ENCODE measurements around the gene PRPF31. TPM values are rescaled to one million over a fixed set of nuclear protein-coding genes. Genes with fewer than 3 reads are reported as not detected.

Gene PRPF31
- total RNA-seq, 3 donors from 2014 or later: 154 to 180 (median 161) TPM

- Mint-ChIP-seq H3K9me3 (no peaks in the 10 kb centered on the region), H3K4me1 (ENCODE audit: low read depth) (peaks cover 31% of the 10 kb centered on the region), H3K4me3 (no peak overlapping the region), H3K27me3 (ENCODE audit: low read depth) (no peaks in the 10 kb centered on the region), H3K36me3 (ENCODE audit: insufficient read depth) (peaks cover 39% of the 10 kb centered on the region)
- no peak for ATAC-seq
- DNase-seq: no peak
Measured at GRCh38 chr19:54142166-54142780, 26.7 kb downstream of the PRPF31 start.

GRCh38 chr19:54145541-54146158 lies 30.1 kb downstream of the PRPF31 start:
- H3K36me3 Mint-ChIP-seq (ENCODE audit: insufficient read depth): peaks cover 51% of the 10 kb centered on the region
- no peaks in the 10 kb centered on the region for H3K9me3 Mint-ChIP-seq
- peaks cover 11% of the 10 kb centered on the region for H3K4me1 Mint-ChIP-seq (ENCODE audit: low read depth)
- DNase-seq (no peak), ATAC-seq (no peak)
- no peaks in the 10 kb centered on the region for H3K27me3 Mint-ChIP-seq (ENCODE audit: low read depth)
- no peak overlapping the region for H3K4me3 Mint-ChIP-seq

- H3K27me3 Mint-ChIP-seq (ENCODE audit: low read depth): no peaks in the 10 kb centered on the region
- no peaks in the 10 kb centered on the region for H3K9me3 Mint-ChIP-seq
- H3K36me3 Mint-ChIP-seq (ENCODE audit: insufficient read depth): peaks cover 50% of the 10 kb centered on the region
- H3K4me3 Mint-ChIP-seq: no peak overlapping the region
- DNase-seq: no peak
- ATAC-seq: no peak
- no peaks in the 10 kb centered on the region for H3K4me1 Mint-ChIP-seq (ENCODE audit: low read depth)
Measured at GRCh38 chr19:54147676-54148075, 32.1 kb downstream of the PRPF31 start.

GRCh38 chr19:54148158-54148557 lies 32.6 kb downstream of the PRPF31 start:
- peaks cover 47% of the 10 kb centered on the region for H3K36me3 Mint-ChIP-seq (ENCODE audit: insufficient read depth)
- no peaks in the 10 kb centered on the region for H3K4me1 Mint-ChIP-seq (ENCODE audit: low read depth)
- ATAC-seq: no peak
- H3K27me3 Mint-ChIP-seq (ENCODE audit: low read depth): no peaks in the 10 kb centered on the region
- no peak overlapping the region for H3K4me3 Mint-ChIP-seq
- DNase-seq: no peak
- H3K9me3 Mint-ChIP-seq: no peaks in the 10 kb centered on the region

GRCh38 chr19:54149021-54149812 lies 33.7 kb downstream of the PRPF31 start:
- H3K4me1 Mint-ChIP-seq (ENCODE audit: low read depth): peaks cover 10% of the 10 kb centered on the region
- ATAC-seq (no peak), DNase-seq (no peak)
- no peaks in the 10 kb centered on the region for H3K27me3 Mint-ChIP-seq (ENCODE audit: low read depth)
- peaks cover 40% of the 10 kb centered on the region for H3K36me3 Mint-ChIP-seq (ENCODE audit: insufficient read depth)
- no peak overlapping the region for H3K4me3 Mint-ChIP-seq
- no peaks in the 10 kb centered on the region for H3K9me3 Mint-ChIP-seq

DNA sequence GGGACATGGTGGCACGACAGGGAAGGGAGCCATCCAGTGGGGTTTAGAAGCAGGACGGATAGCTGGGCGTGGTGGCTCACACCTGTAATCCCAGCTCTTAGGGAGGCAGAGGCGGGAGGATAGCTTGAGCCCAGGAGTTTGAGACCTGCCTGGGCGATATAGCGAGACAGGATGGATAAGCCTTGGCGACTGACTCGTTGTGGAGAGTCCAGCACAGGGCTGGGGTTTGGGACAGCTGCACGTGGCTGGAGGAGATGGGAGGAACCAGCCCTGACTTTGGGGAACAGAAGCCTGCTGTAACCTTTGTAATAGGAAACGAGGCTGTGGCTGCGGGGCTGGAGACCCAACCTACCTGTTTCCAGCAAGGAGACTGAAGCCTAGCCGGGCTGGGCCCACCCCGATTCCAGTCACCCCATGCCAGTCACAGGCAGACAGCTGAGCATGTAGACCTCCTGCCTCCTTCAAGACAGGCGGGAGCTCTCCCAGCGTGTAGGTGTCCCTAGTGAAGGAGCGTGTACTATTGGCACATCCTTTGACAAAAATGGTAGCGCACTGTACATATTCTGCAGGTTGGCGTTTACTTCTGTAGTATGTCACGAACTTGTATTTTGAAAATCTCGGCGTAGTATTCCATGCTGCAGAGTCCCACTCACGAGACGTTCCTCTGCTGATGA lies 35.9 kb downstream of the PRPF31 start:
- ATAC-seq: no peak
- Mint-ChIP-seq H3K9me3 (no peaks in the 10 kb centered on the region), H3K4me3 (no peak overlapping the region), H3K4me1 (ENCODE audit: low read depth) (peaks cover 24% of the 10 kb centered on the region), H3K27me3 (ENCODE audit: low read depth) (no peaks in the 10 kb centered on the region), H3K36me3 (ENCODE audit: insufficient read depth) (peaks cover 41% of the 10 kb centered on the region)
- no peak for DNase-seq

DNA sequence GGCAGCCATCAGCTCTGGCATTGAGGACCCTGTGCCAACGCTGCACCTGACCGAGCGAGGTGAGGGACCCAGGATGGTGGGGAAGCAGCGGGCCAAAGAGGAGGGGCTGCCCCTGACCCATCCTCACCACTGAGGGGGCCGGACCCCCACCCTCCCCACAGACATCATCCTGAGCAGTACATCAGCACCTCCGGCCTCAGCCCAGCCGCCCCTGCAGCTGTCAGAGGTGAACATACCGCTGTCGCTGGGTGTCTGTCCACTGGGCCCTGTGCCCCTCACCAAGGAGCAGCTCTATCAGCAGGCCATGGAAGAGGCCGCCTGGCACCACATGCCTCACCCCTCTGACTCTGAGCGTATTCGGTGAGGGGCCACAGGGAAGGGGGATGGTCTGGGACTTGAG lies 36.7 kb downstream of the PRPF31 start:
- H3K27me3 Mint-ChIP-seq (ENCODE audit: low read depth): no peaks in the 10 kb centered on the region
- H3K4me1 Mint-ChIP-seq (ENCODE audit: low read depth): peaks cover 28% of the 10 kb centered on the region
- ATAC-seq (no peak), DNase-seq (no peak)
- H3K36me3 Mint-ChIP-seq (ENCODE audit: insufficient read depth): peaks cover 39% of the 10 kb centered on the region
- no peak overlapping the region for H3K4me3 Mint-ChIP-seq
- H3K9me3 Mint-ChIP-seq: no peaks in the 10 kb centered on the region

DNA sequence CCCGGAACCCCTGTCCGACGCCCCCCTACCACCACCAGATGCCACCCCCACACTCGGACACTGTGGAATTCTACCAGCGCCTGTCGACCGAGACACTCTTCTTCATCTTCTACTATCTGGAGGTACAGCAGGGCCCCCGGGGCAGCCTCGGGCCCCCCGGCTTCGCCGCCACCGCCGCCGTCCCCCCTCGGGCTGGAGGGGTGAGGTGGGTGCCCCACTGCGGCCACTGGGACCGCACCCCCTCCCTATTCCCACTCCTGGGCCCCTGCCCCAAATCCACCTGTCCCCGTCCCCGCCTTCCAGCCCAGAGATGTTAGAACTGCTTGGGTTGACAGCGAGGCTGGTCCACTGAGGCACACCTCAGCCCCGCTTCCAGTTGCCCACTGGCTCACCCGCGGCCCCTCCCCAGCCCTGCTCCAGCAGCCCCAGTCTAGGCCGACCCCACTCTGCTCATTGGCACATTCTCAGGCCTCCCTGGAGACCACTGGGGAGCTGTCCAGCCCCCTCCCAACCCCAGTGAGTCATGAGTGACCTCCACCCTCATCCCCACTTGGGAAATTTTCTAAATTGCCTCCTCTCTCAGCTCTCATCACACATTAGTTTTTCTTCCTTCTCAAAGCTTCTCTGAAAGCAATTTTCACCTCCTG lies 37.4 kb downstream of the PRPF31 start:
- DNase-seq: no peak
- H3K9me3 Mint-ChIP-seq: no peaks in the 10 kb centered on the region
- no peaks in the 10 kb centered on the region for H3K27me3 Mint-ChIP-seq (ENCODE audit: low read depth)
- H3K4me1 Mint-ChIP-seq (ENCODE audit: low read depth): peaks cover 29% of the 10 kb centered on the region
- peaks cover 37% of the 10 kb centered on the region for H3K36me3 Mint-ChIP-seq (ENCODE audit: insufficient read depth)
- no peak overlapping the region for H3K4me3 Mint-ChIP-seq
- no peak for ATAC-seq

- ATAC-seq: no peak
- H3K4me3 Mint-ChIP-seq: no peak overlapping the region
- H3K27me3 Mint-ChIP-seq (ENCODE audit: low read depth): no peaks in the 10 kb centered on the region
- H3K36me3 Mint-ChIP-seq (ENCODE audit: insufficient read depth): peaks cover 39% of the 10 kb centered on the region
- DNase-seq: no peak
- no peaks in the 10 kb centered on the region for H3K9me3 Mint-ChIP-seq
- peaks cover 37% of the 10 kb centered on the region for H3K4me1 Mint-ChIP-seq (ENCODE audit: low read depth)
Measured at GRCh38 chr19:54153731-54154326, 38.3 kb downstream of the PRPF31 start.

DNA sequence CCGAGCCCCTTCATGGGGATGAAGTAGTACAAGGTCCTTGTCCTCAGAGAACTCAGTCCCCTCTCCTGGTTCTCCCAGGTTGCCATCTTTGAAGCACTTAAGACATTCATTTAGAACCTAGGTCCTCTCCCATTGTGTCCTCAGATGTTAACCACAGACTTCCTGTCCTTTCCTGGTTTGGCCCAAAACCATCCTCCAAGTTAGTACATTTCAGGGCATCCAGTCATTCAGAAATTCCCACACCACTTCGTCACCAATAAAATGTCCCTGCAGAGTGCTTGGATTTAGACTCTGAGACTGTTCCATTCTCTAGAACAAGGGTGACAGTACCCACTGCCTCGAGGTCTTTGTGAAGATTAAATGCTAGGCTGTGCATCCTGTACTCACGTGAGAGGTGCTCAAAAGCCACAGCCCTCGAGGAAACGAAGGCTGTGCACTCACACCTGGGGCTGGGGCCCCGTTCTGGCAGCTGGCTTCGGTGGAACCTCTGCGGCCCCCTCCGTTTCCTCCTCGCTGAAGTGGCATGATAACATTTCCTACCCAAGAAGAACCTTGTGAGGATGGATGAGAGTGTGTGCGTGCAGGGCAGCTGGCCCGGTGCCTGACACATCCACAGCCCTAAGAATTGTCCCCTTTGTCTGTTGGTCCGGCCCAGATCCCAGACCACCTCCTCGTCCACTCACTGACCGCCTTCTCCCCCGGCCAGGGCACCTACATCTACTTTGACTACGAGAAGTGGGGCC lies 39.2 kb downstream of the PRPF31 start:
- Mint-ChIP-seq H3K36me3 (ENCODE audit: insufficient read depth) (peaks cover 32% of the 10 kb centered on the region), H3K4me1 (ENCODE audit: low read depth) (peaks cover 43% of the 10 kb centered on the region)
- ATAC-seq: no peak

GRCh38 chr19:54155694-54156093 lies 40.1 kb downstream of the PRPF31 start:
- DNase-seq (no peak), ATAC-seq (no peak)
- peaks cover 51% of the 10 kb centered on the region for H3K4me1 Mint-ChIP-seq (ENCODE audit: low read depth)
- H3K4me3 Mint-ChIP-seq: no peak overlapping the region
- H3K36me3 Mint-ChIP-seq (ENCODE audit: insufficient read depth): peaks cover 28% of the 10 kb centered on the region
- no peaks in the 10 kb centered on the region for H3K27me3 Mint-ChIP-seq (ENCODE audit: low read depth)
- H3K9me3 Mint-ChIP-seq: no peaks in the 10 kb centered on the region

More for the DNA sequence above, 39.2 kb downstream of the PRPF31 start:
- DNase-seq: no peak
- Mint-ChIP-seq H3K27me3 (ENCODE audit: low read depth) (no peaks in the 10 kb centered on the region), H3K4me3 (no peak overlapping the region), H3K9me3 (no peaks in the 10 kb centered on the region)

- Mint-ChIP-seq H3K4me3 (no peak overlapping the region), H3K36me3 (ENCODE audit: insufficient read depth) (peaks cover 22% of the 10 kb centered on the region)
- no peak for DNase-seq
Measured at GRCh38 chr19:54156490-54156889, 40.9 kb downstream of the PRPF31 start.

GRCh38 chr19:54156953-54157352 lies 41.4 kb downstream of the PRPF31 start:
- no peaks in the 10 kb centered on the region for H3K9me3 Mint-ChIP-seq
- H3K36me3 Mint-ChIP-seq (ENCODE audit: insufficient read depth): peaks cover 22% of the 10 kb centered on the region
- DNase-seq (no peak), ATAC-seq (no peak)
- H3K4me1 Mint-ChIP-seq (ENCODE audit: low read depth): peaks cover 58% of the 10 kb centered on the region
- H3K27me3 Mint-ChIP-seq (ENCODE audit: low read depth): no peaks in the 10 kb centered on the region
- H3K4me3 Mint-ChIP-seq: peak overlapping the region; percentile 38

More at GRCh38 chr19:54156490-54156889, 40.9 kb downstream of the PRPF31 start:
- no peaks in the 10 kb centered on the region for H3K9me3 Mint-ChIP-seq
- H3K27me3 Mint-ChIP-seq (ENCODE audit: low read depth): no peaks in the 10 kb centered on the region
- H3K4me1 Mint-ChIP-seq (ENCODE audit: low read depth): peaks cover 55% of the 10 kb centered on the region
- no peak for ATAC-seq
